Neural progenitor cell (in vitro differentiated cells): Measurements from ENCODE around the gene ATP5F1E. TPM values are rescaled to one million over a fixed set of nuclear protein-coding genes. Genes with fewer than 3 reads are reported as not detected.

Experiments used
- DNase-seq: peaks from one replicate; pipeline ENCODE4 v3.0.0-alpha.2; 2016; ENCODE audit warnings: low spot score
- H2AFZ ChIP-seq: fragments of 200-600 bp; sonication (generic); replicated peaks from 2 replicates; pipeline ENCODE4 v1.6.1; 2016; ENCODE audit warnings: antibody characterized with exemption
- H3F3A ChIP-seq: fragments of 200-600 bp; sonication (generic); 2 replicates; pipeline ENCODE4 v1.6.1; 2016; ENCODE audit warnings: antibody characterized with exemption, low read depth
- H3K27ac ChIP-seq: fragments of 200-600 bp; sonication (generic); 2 replicates; pipeline ENCODE4 v1.5.1; 2016; ENCODE audit warnings: mild to moderate bottlenecking
- H3K27me3 ChIP-seq: fragments of 200-600 bp; sonication (generic); 2 replicates; pipeline ENCODE4 v1.6.1; 2016; ENCODE audit warnings: mild to moderate bottlenecking, moderate library complexity
- H3K36me3 ChIP-seq: fragments of 200-600 bp; sonication (generic); 2 replicates; pipeline ENCODE4 v1.5.1; 2016
- H3K4me1 ChIP-seq: fragments of 200-600 bp; sonication (generic); 2 replicates; pipeline ENCODE4 v1.6.1; 2016; ENCODE audit warnings: mixed run types
- H3K4me2 ChIP-seq: fragments of 200-600 bp; sonication (generic); 2 replicates; pipeline ENCODE4 v1.6.1; 2016
- H3K4me3 ChIP-seq: fragments of 200-600 bp; sonication (generic); 2 replicates; pipeline ENCODE4 v1.5.1; 2016
- H3K79me2 ChIP-seq: fragments of 200-600 bp; sonication (generic); 2 replicates; pipeline ENCODE4 v1.6.1; 2016; ENCODE audit warnings: low read depth
- H3K9ac ChIP-seq: fragments of 200-600 bp; sonication (generic); 2 replicates; pipeline ENCODE4 v1.6.1; 2016
- H3K9me3 ChIP-seq: fragments of 200-600 bp; sonication (generic); 2 replicates; pipeline ENCODE4 v1.5.1; 2016; ENCODE audit warnings: low read depth
- H4K20me1 ChIP-seq: fragments of 200-600 bp; sonication (generic); 2 replicates; pipeline ENCODE4 v1.6.1; 2016; ENCODE audit warnings: low read depth
- H3K27ac Mint-ChIP-seq: 3 replicates; pipeline ENCODE4 v1.8.0; 2021; ENCODE audit warnings: mixed read lengths
- H3K27me3 Mint-ChIP-seq: 2 replicates; pipeline ENCODE4 v1.8.0; 2022; ENCODE audit warnings: low read depth, mild to moderate bottlenecking, inconsistent platforms, moderate library complexity, mixed read lengths; ENCODE audit not compliant: insufficient read depth
- H3K36me3 Mint-ChIP-seq: 3 replicates; pipeline ENCODE4 v1.8.0; 2021; ENCODE audit warnings: mixed read lengths
- H3K4me1 Mint-ChIP-seq: 3 replicates; pipeline ENCODE4 v1.8.0; 2021; ENCODE audit warnings: mixed read lengths
- H3K4me3 Mint-ChIP-seq: 3 replicates; pipeline ENCODE4 v1.8.0; 2021; ENCODE audit warnings: mild to moderate bottlenecking, moderate library complexity, mixed read lengths
- H3K9me3 Mint-ChIP-seq: 3 replicates; pipeline ENCODE4 v1.8.0; 2020; ENCODE audit warnings: mixed read lengths
- CTCF ChIP-seq: fragments of 200-600 bp; sonication (generic); IDR thresholded peaks from 2 replicates; pipeline ENCODE4 v1.5.1; 2017; ENCODE audit warnings: antibody characterized with exemption, mild to moderate bottlenecking
- EZH2 ChIP-seq: fragments of 200-600 bp; sonication (generic); IDR thresholded peaks from 2 replicates; pipeline ENCODE4 v1.6.1; 2017; ENCODE audit warnings: antibody characterized with exemption, mild to moderate bottlenecking, moderate library complexity
- EZH2phosphoT487 ChIP-seq: fragments of 200-600 bp; sonication (generic); IDR thresholded peaks from 2 replicates; pipeline ENCODE4 v1.6.1; 2017; ENCODE audit warnings: antibody characterized with exemption
- total RNA-seq: library from RNA; depleted of rRNA; stranded (reverse); fragments of >200 nt; gene quantifications from 2 replicates; pipeline ENCODE4 v1.2.3, GENCODE V29; 2015; ENCODE audit warnings: low replicate concordance

The ATP5F1E gene
- total RNA-seq, 1 donor from 2014 or later, result 29.7 TPM

GRCh38 chr20:59068534-59068933, 36.4 kb upstream of the ATP5F1E start:
- H3K4me2 ChIP-seq, result no peak overlapping the region
- Mint-ChIP-seq H3K4me3 (no peak overlapping the region), H3K27ac (no peak overlapping the region), H3K27me3 (peaks cover 2% of the 10 kb centered on the region), H3K4me1 (peaks cover 7% of the 10 kb centered on the region), H3K36me3 (no peaks in the 10 kb centered on the region), H3K9me3 (no peaks in the 10 kb centered on the region)
- H3K9ac ChIP-seq, result no peak overlapping the region
- no peak overlapping the region for H3K4me3 ChIP-seq
- H3K27ac ChIP-seq, result no peak overlapping the region
- no peaks in the 10 kb centered on the region for H4K20me1 ChIP-seq
- no peak overlapping the region for H2AFZ ChIP-seq
- H3F3A ChIP-seq, result no peaks in the 10 kb centered on the region
- TF ChIP-seq CTCF, result no peak
- no peak for TF ChIP-seq EZH2phosphoT487
- TF ChIP-seq EZH2, result no peak
- peaks cover 4% of the 10 kb centered on the region for H3K27me3 ChIP-seq
- no peaks in the 10 kb centered on the region for H3K4me1 ChIP-seq
- H3K36me3 ChIP-seq, result no peaks in the 10 kb centered on the region
- H3K9me3 ChIP-seq, result no peaks in the 10 kb centered on the region
- H3K79me2 ChIP-seq, result no peaks in the 10 kb centered on the region
- DNase-seq, result no peak

- Histone ChIP-seq H3K27ac (no peak overlapping the region), H3K9ac (no peak overlapping the region), H3K4me2 (no peak overlapping the region)
Observed at GRCh38 chr20:59064214-59064722, 32.1 kb upstream of the ATP5F1E start.

GRCh38 chr20:59063358-59064213, 31.5 kb upstream of the ATP5F1E start:
- H3K79me2 ChIP-seq, result no peaks in the 10 kb centered on the region
- Mint-ChIP-seq H3K4me3 (peak overlapping the region; percentile 18), H3K9me3 (no peaks in the 10 kb centered on the region), H3K27me3 (peaks cover 3% of the 10 kb centered on the region), H3K36me3 (no peaks in the 10 kb centered on the region), H3K27ac (peak overlapping the region; percentile 48), H3K4me1 (peaks cover 22% of the 10 kb centered on the region)
- no peaks in the 10 kb centered on the region for H4K20me1 ChIP-seq
- TF ChIP-seq CTCF, result no peak
- no peak for TF ChIP-seq EZH2phosphoT487
- no peak for TF ChIP-seq EZH2
- no peak overlapping the region for H3K4me3 ChIP-seq
- no peaks in the 10 kb centered on the region for H3K36me3 ChIP-seq
- no peaks in the 10 kb centered on the region for H3K9me3 ChIP-seq
- no peaks in the 10 kb centered on the region for H3F3A ChIP-seq
- H3K27me3 ChIP-seq, result no peaks in the 10 kb centered on the region
- DNase-seq, result peak; percentile 28
- H3K4me2 ChIP-seq, result no peak overlapping the region
- no peak overlapping the region for H3K27ac ChIP-seq
- H3K9ac ChIP-seq, result no peak overlapping the region
- peak overlapping the region; percentile 73 for H2AFZ ChIP-seq
- H3K4me1 ChIP-seq, result no peaks in the 10 kb centered on the region

More at GRCh38 chr20:59064214-59064722, 32.1 kb upstream of the ATP5F1E start:
- Mint-ChIP-seq H3K27me3 (peaks cover 3% of the 10 kb centered on the region), H3K4me3 (no peak overlapping the region), H3K27ac (no peak overlapping the region), H3K9me3 (no peaks in the 10 kb centered on the region), H3K36me3 (no peaks in the 10 kb centered on the region), H3K4me1 (peaks cover 22% of the 10 kb centered on the region)
- Histone ChIP-seq H3K4me1 (no peaks in the 10 kb centered on the region), H2AFZ (peak overlapping the region; percentile 73), H3F3A (no peaks in the 10 kb centered on the region), H3K9me3 (no peaks in the 10 kb centered on the region), H3K27me3 (no peaks in the 10 kb centered on the region), H3K4me3 (no peak overlapping the region), H3K36me3 (no peaks in the 10 kb centered on the region), H3K79me2 (no peaks in the 10 kb centered on the region), H4K20me1 (no peaks in the 10 kb centered on the region)
- TF ChIP-seq EZH2 (no peak), EZH2phosphoT487 (no peak), CTCF (no peak)
- no peak for DNase-seq
